Mucosa of rectum (tissue), 2 donors: ENCODE results near the gene AKAP13.
"Not testable (repeated sequence)": the region's sequence is repeated elsewhere in the genome, so short reads cannot be mapped to it uniquely, and the experiment has no call there.

Source experiments
- H3K27ac ChIP-seq, 2 donors: one replicate each; pipeline ENCODE4 v1.7.0; 2013; ENCODE audit warnings: inconsistent platforms in 2 of 2, low read depth in 2 of 2, low read length in 2 of 2
- H3K27me3 ChIP-seq, 2 donors: one replicate each; pipeline ENCODE4 v1.7.0; 2013; ENCODE audit warnings: low read length in 2 of 2; ENCODE audit not compliant: control insufficient read depth in 2 of 2, insufficient read depth in 2 of 2
- H3K36me3 ChIP-seq, 2 donors: one replicate each; pipeline ENCODE4 v1.7.0; 2013; ENCODE audit warnings: low read length in 2 of 2; ENCODE audit not compliant: control insufficient read depth in 2 of 2, insufficient read depth in 2 of 2
- H3K4me1 ChIP-seq, 2 donors: one replicate each; pipeline ENCODE4 v1.7.0; 2013; ENCODE audit warnings: low read length in 2 of 2, mild to moderate bottlenecking in 1 of 2; ENCODE audit not compliant: control insufficient read depth in 2 of 2, insufficient read depth in 2 of 2
- H3K4me3 ChIP-seq, 2 donors: one replicate each; pipeline ENCODE4 v1.7.0; 2013; ENCODE audit warnings: low read length in 2 of 2
- H3K9ac ChIP-seq, 2 donors: one replicate each; pipeline ENCODE4 v1.7.0; 2013; ENCODE audit warnings: low read length in 2 of 2, low read depth in 1 of 2, mild to moderate bottlenecking in 1 of 2
- H3K9me3 ChIP-seq, 2 donors: one replicate each; pipeline ENCODE4 v1.7.0; 2013; ENCODE audit warnings: low read length in 2 of 2; ENCODE audit not compliant: control insufficient read depth in 2 of 2
- donor health status: healthy.
- donor health status: Normal muscosa, but diverticular disease.

Gene AKAP13

GRCh38 chr15:85661859-85662258 is 281.5 kb downstream of the AKAP13 start:
- H3K9ac ChIP-seq: no peak overlapping the region
- H3K9me3 ChIP-seq: no peaks in the 10 kb centered on the region
- no peak overlapping the region for H3K4me3 ChIP-seq
- no peak overlapping the region for H3K27ac ChIP-seq
- peaks cover 0 to 2% of the 10 kb centered on the region in 2 donors for H3K4me1 ChIP-seq
- peaks cover 55 to 61% of the 10 kb centered on the region in 2 donors for H3K36me3 ChIP-seq
- no peaks in the 10 kb centered on the region for H3K27me3 ChIP-seq

GRCh38 chr15:85665677-85666076 is 285.3 kb downstream of the AKAP13 start:
- H3K27me3 ChIP-seq, H3K4me3 ChIP-seq, H3K9me3 ChIP-seq, H3K9ac ChIP-seq, H3K27ac ChIP-seq: not testable (repeated sequence)
- Histone ChIP-seq H3K36me3 (peaks cover 54% of the 10 kb centered on the region in 2 donors), H3K4me1 (peaks cover 3 to 15% of the 10 kb centered on the region in 2 donors)

GRCh38 chr15:85667491-85668424 is 287.4 kb downstream of the AKAP13 start:
- Histone ChIP-seq H3K4me3 (no peak overlapping the region), H3K9ac (peak overlapping the region; percentile 28 to 42), H3K4me1 (peaks cover 3 to 15% of the 10 kb centered on the region in 2 donors), H3K27me3 (no peaks in the 10 kb centered on the region), H3K9me3 (no peaks in the 10 kb centered on the region), H3K36me3 (peaks cover 54 to 61% of the 10 kb centered on the region in 2 donors), H3K27ac (peak overlapping the region; percentile 74 to 82)

- H3K4me3 ChIP-seq: no peak overlapping the region
- H3K36me3 ChIP-seq: peaks cover 53 to 56% of the 10 kb centered on the region in 2 donors
- H3K9me3 ChIP-seq: no peaks in the 10 kb centered on the region
- H3K27me3 ChIP-seq: no peaks in the 10 kb centered on the region
- H3K9ac ChIP-seq: no peak overlapping the region
- peak overlapping the region in 1 of 2 donors; percentile 9 for H3K27ac ChIP-seq
- peaks cover 3 to 15% of the 10 kb centered on the region in 2 donors for H3K4me1 ChIP-seq
These were observed 290.8 kb downstream of the AKAP13 start for GRCh38 chr15:85671156-85671555.

GRCh38 chr15:85672332-85673084 is 292.1 kb downstream of the AKAP13 start:
- Histone ChIP-seq H3K27ac (no peak overlapping the region), H3K4me1 (peaks cover 3 to 10% of the 10 kb centered on the region in 2 donors), H3K4me3 (no peak overlapping the region), H3K9me3 (no peaks in the 10 kb centered on the region), H3K27me3 (no peaks in the 10 kb centered on the region), H3K9ac (no peak overlapping the region), H3K36me3 (peaks cover 63 to 64% of the 10 kb centered on the region in 2 donors)

GRCh38 chr15:85673326-85673725 is 292.9 kb downstream of the AKAP13 start:
- peaks cover 61% of the 10 kb centered on the region in 2 donors for H3K36me3 ChIP-seq
- no peak overlapping the region for H3K27ac ChIP-seq
- peaks cover 1 to 2% of the 10 kb centered on the region in 2 donors for H3K4me1 ChIP-seq

GRCh38 chr15:85676342-85677098 is 296.1 kb downstream of the AKAP13 start:
- H3K9me3 ChIP-seq: no peaks in the 10 kb centered on the region
- peaks cover 44 to 49% of the 10 kb centered on the region in 2 donors for H3K36me3 ChIP-seq
- no peak overlapping the region for H3K4me3 ChIP-seq
- no peak overlapping the region for H3K9ac ChIP-seq
- H3K4me1 ChIP-seq: no peaks in the 10 kb centered on the region
- no peak overlapping the region for H3K27ac ChIP-seq
- H3K27me3 ChIP-seq: no peaks in the 10 kb centered on the region

More at GRCh38 chr15:85673326-85673725, 292.9 kb downstream of the AKAP13 start:
- Histone ChIP-seq H3K4me3 (no peak overlapping the region), H3K9me3 (no peaks in the 10 kb centered on the region), H3K9ac (no peak overlapping the region), H3K27me3 (no peaks in the 10 kb centered on the region)

- Histone ChIP-seq H3K27me3 (no peaks in the 10 kb centered on the region), H3K4me1 (no peaks in the 10 kb centered on the region), H3K9me3 (no peaks in the 10 kb centered on the region), H3K27ac (no peak overlapping the region), H3K4me3 (no peak overlapping the region), H3K36me3 (peaks cover 35 to 54% of the 10 kb centered on the region in 2 donors), H3K9ac (no peak overlapping the region)
These were observed 298.8 kb downstream of the AKAP13 start for GRCh38 chr15:85679231-85679630.

GRCh38 chr15:85681386-85681785 is 301.0 kb downstream of the AKAP13 start:
- peaks cover 41 to 61% of the 10 kb centered on the region in 2 donors for H3K36me3 ChIP-seq
- H3K4me1 ChIP-seq: no peaks in the 10 kb centered on the region
- no peaks in the 10 kb centered on the region for H3K27me3 ChIP-seq
- H3K9me3 ChIP-seq: no peaks in the 10 kb centered on the region
- no peak overlapping the region for H3K9ac ChIP-seq
- H3K4me3 ChIP-seq: no peak overlapping the region
- H3K27ac ChIP-seq: no peak overlapping the region
